HG03571 (cell line): Measurements from ENCODE around the gene TSPAN15.
"Not testable (repeated sequence)": the region's sequence is repeated elsewhere in the genome, so short reads cannot be mapped to it uniquely, and the experiment has no call there.

Source experiments
- ATAC-seq: cut with Tn5 transposase; IDR thresholded peaks from one replicate; pipeline ENCODE4 v1.9.1; 2021; ENCODE audit not compliant: unreplicated experiment

Gene TSPAN15

DNA sequence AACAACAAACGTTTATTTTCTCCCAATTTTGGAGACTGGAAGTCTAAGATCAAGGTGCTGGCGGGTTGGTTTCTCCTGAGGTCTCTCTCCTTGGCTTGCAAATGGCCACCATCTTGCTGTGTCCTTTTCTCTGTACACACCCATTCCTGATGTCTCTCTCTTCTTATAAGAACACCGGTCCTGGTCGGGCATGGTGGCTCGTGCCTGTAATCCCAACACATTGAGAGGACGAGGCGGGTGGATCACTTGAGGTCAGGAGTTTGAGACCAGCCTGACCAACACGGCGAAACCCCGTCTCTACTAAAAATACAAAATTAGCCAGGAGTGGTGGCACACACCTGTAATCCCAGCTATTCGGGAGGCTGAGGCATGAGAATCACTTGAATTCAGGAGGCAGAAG is 85.3 kb downstream of the TSPAN15 start:
- not testable (repeated sequence) for ATAC-seq

GRCh38 chr10:69537449-69537848 is 86.2 kb downstream of the TSPAN15 start:
- no peak for ATAC-seq

- ATAC-seq: no peak
Measured at GRCh38 chr10:69538461-69538860, 87.2 kb downstream of the TSPAN15 start.

DNA sequence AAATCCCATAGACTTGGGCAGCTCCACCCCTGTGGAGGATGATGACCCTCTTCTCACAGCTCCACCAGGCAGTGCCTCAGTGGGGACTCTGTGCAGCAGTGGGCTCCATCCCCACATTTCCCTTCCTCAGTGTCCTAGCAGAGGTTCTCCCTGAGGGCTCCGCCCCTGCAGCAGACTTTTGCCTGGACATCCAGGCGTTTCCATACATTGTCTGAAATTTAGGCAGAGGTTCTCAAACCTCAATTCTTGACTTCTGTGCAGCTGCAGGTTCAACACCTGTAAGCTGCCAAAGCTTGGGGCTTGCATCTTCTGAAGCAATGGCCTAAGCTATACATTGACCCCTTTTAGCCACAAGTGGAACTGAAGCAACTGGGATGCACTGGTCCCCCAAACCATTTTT is 90.2 kb downstream of the TSPAN15 start:
- no peak for ATAC-seq

DNA sequence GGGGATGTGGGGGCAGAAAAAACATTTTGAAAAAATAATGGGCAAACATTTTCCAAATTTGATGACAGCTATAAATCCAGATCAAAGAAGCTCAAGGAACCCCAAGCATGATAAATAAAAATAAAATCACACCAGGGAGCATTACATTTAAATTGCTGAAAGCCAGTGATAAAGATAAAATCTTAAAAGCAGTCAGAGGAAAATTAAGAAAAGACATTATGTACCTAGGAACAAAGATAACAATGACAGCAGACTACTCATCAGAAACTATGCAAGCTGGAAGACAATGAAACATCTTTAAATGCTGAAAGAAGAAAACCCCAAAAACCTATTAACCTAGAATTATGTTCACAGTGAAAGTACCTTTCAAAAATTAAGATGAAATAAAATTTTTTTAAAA is 98.7 kb downstream of the TSPAN15 start:
- ATAC-seq: no peak

DNA sequence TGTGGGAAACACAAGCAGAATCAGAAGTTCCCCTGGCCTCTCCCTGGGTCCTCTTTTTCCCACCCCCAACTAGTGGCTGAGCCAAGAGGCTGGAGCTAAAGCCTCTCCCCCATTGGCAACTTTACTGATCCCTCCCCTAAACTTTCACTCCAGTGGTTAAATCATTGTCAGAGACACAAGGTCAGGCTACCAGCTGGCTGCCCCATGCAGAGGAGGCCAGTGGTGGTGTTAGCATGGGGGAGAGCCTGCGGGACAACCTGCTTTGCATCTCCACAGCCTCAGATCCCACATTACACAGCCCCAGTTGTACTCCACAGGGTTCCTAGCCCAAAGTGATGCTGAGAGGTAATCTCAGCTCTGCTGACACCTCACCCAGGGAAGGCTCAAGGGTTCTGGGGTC is 101.0 kb downstream of the TSPAN15 start:
- ATAC-seq: no peak

- ATAC-seq: no peak
Measured at GRCh38 chr10:69553328-69553727, 102.1 kb downstream of the TSPAN15 start.

GRCh38 chr10:69554611-69555010 is 103.3 kb downstream of the TSPAN15 start:
- no peak for ATAC-seq
